OCI-M2 (cell line): ENCODE measurements around the gene ALOX12B.
A peak's percentile ranks its signal among the peaks of the same experiment; 100 is the strongest.
"Not testable (repeated sequence)": the region's sequence is repeated elsewhere in the genome, so short reads cannot be mapped to it uniquely, and the experiment has no call there.

Source experiments
- DNase-seq: peaks from one replicate; lab custom pipeline; 2025; ENCODE audit not compliant: unreplicated experiment; lab: John Stamatoyannopoulos, UW

ALOX12B gene

GRCh38 chr17:8084250-8084649 is 3.3 kb downstream of the ALOX12B start:
- no peak for DNase-seq

- DNase-seq = no peak
These were observed 5.2 kb downstream of the ALOX12B start for GRCh38 chr17:8082292-8082691.

- no peak for DNase-seq
These were observed 5.6 kb downstream of the ALOX12B start for GRCh38 chr17:8081876-8082275.

- DNase-seq = no peak
These were observed 6.7 kb downstream of the ALOX12B start for GRCh38 chr17:8080799-8081219.

- DNase-seq = no peak
These were observed 7.2 kb downstream of the ALOX12B start for GRCh38 chr17:8080208-8080798.

- peak; percentile 15 for DNase-seq
These were observed 8.0 kb downstream of the ALOX12B start for GRCh38 chr17:8079291-8080207.

- not testable (repeated sequence) for DNase-seq
These were observed 9.6 kb downstream of the ALOX12B start for GRCh38 chr17:8077939-8078338.

GRCh38 chr17:8076502-8077266 is 10.8 kb downstream of the ALOX12B start:
- DNase-seq = no peak

- no peak for DNase-seq
These were observed 11.8 kb downstream of the ALOX12B start for GRCh38 chr17:8075574-8076342.

- no peak for DNase-seq
These were observed 12.4 kb downstream of the ALOX12B start for GRCh38 chr17:8075081-8075480.

- no peak for DNase-seq
These were observed 13.0 kb downstream of the ALOX12B start for GRCh38 chr17:8074554-8074953.

GRCh38 chr17:8073627-8074484 is 13.7 kb downstream of the ALOX12B start:
- peak; percentile 4 for DNase-seq

GRCh38 chr17:8072729-8073461 is 14.6 kb downstream of the ALOX12B start:
- DNase-seq = no peak

- DNase-seq = no peak
These were observed 15.2 kb downstream of the ALOX12B start for GRCh38 chr17:8072341-8072728.

- DNase-seq = no peak
These were observed 16.0 kb downstream of the ALOX12B start for GRCh38 chr17:8071496-8071895.

- DNase-seq = no peak
These were observed 18.0 kb downstream of the ALOX12B start for GRCh38 chr17:8069587-8069860.

- DNase-seq = no peak
These were observed 18.6 kb downstream of the ALOX12B start for GRCh38 chr17:8068736-8069586.

GRCh38 chr17:8067806-8068205 is 19.7 kb downstream of the ALOX12B start:
- DNase-seq = no peak
